Measurements from ENCODE around the gene CD4.
A peak's percentile ranks its signal among the peaks of the same experiment; 100 is the strongest.

GRCh38 chr12:6867413-6868210 lies 78.3 kb downstream of the CD4 start, which contains the start of gene TPI1:
- TF ChIP-seq, protein P1, sequence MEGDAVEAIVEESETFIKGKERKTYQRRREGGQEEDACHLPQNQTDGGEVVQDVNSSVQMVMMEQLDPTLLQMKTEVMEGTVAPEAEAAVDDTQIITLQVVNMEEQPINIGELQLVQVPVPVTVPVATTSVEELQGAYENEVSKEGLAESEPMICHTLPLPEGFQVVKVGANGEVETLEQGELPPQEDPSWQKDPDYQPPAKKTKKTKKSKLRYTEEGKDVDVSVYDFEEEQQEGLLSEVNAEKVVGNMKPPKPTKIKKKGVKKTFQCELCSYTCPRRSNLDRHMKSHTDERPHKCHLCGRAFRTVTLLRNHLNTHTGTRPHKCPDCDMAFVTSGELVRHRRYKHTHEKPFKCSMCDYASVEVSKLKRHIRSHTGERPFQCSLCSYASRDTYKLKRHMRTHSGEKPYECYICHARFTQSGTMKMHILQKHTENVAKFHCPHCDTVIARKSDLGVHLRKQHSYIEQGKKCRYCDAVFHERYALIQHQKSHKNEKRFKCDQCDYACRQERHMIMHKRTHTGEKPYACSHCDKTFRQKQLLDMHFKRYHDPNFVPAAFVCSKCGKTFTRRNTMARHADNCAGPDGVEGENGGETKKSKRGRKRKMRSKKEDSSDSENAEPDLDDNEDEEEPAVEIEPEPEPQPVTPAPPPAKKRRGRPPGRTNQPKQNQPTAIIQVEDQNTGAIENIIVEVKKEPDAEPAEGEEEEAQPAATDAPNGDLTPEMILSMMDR (IDR thresholded peaks at IDR 0.05; ENCODE audit: extremely low read depth in 1 of 2, insufficient read depth in 1 of 2, low read depth in 1 of 2, low read length in 2 of 2) = no peak
- TF ChIP-seq POLR2A (IDR thresholded peaks at IDR 0.05; ENCODE audit: low read depth, low read length) (peak; percentile 98), POLR2AphosphoS5 (IDR thresholded peaks at IDR 0.05; ENCODE audit: insufficient read depth, low read depth, low read length) (peak; percentile 99), MYC (IDR thresholded peaks at IDR 0.05; ENCODE audit: low read depth, low read length) (no peak), EZH2 (IDR thresholded peaks at IDR 0.05; ENCODE audit: borderline replicate concordance, low read depth, low read length, severe bottlenecking) (no peak), MAX (IDR thresholded peaks at IDR 0.05; ENCODE audit: insufficient read depth, insufficient read length) (no peak)
